SIG-M5 treated with dmso at 0.1 percent for 504 hours (cell line): ENCODE results near the gene MYH11.
A peak's percentile ranks its signal among the peaks of the same experiment; 100 is the strongest.

ENCODE experiments used
- DNase-seq: peaks from one replicate; lab custom pipeline; 2025; ENCODE audit not compliant: unreplicated experiment; lab: John Stamatoyannopoulos, UW

Gene MYH11

GRCh38 chr16:15779664-15780351 is 77.0 kb downstream of the MYH11 start:
- no peak for DNase-seq

GRCh38 chr16:15778999-15779614 is 77.7 kb downstream of the MYH11 start:
- no peak for DNase-seq

- DNase-seq = no peak
These were observed 78.6 kb downstream of the MYH11 start for GRCh38 chr16:15778204-15778743.

- DNase-seq = no peak
These were observed 79.2 kb downstream of the MYH11 start for GRCh38 chr16:15777533-15778203.

- DNase-seq = no peak
These were observed 80.3 kb downstream of the MYH11 start for GRCh38 chr16:15776572-15776971.

- DNase-seq = no peak
These were observed 81.0 kb downstream of the MYH11 start for GRCh38 chr16:15775663-15776304.

- no peak for DNase-seq
These were observed 81.6 kb downstream of the MYH11 start for GRCh38 chr16:15775209-15775608.

GRCh38 chr16:15773968-15774367 is 82.9 kb downstream of the MYH11 start:
- no peak for DNase-seq

- DNase-seq = no peak
These were observed 84.1 kb downstream of the MYH11 start for GRCh38 chr16:15772579-15773293.

- no peak for DNase-seq
These were observed 85.1 kb downstream of the MYH11 start for GRCh38 chr16:15771694-15772093.

GRCh38 chr16:15770512-15770911 is 86.3 kb downstream of the MYH11 start:
- no peak for DNase-seq

GRCh38 chr16:15770107-15770506 is 86.7 kb downstream of the MYH11 start:
- DNase-seq = no peak

- DNase-seq = no peak
These were observed 87.6 kb downstream of the MYH11 start for GRCh38 chr16:15769239-15769638.

- DNase-seq = no peak
These were observed 88.6 kb downstream of the MYH11 start for GRCh38 chr16:15768201-15768600.

- DNase-seq = no peak
These were observed 89.9 kb downstream of the MYH11 start for GRCh38 chr16:15766918-15767317.

GRCh38 chr16:15765880-15766279 is 90.9 kb downstream of the MYH11 start:
- DNase-seq = peak; percentile 47

- DNase-seq = no peak
These were observed 91.7 kb downstream of the MYH11 start for GRCh38 chr16:15765116-15765515.

GRCh38 chr16:15764112-15764511 is 92.7 kb downstream of the MYH11 start:
- no peak for DNase-seq

GRCh38 chr16:15760129-15760528 is 96.7 kb downstream of the MYH11 start:
- no peak for DNase-seq

- no peak for DNase-seq
These were observed 97.8 kb downstream of the MYH11 start for GRCh38 chr16:15759070-15759469.
